KMS-11 (cell line): Measurements from ENCODE around the gene TBC1D19.

Source experiments
- H2AFZ ChIP-seq: fragments of 200-600 bp; sonication (generic); 2 replicates; pipeline ENCODE4 v1.6.1; 2016; ENCODE audit warnings: antibody characterized with exemption, mixed run types, low read depth
- H3K27ac ChIP-seq: fragments of 200-600 bp; sonication (generic); 2 replicates; pipeline ENCODE4 v1.6.1; 2016; ENCODE audit warnings: mild to moderate bottlenecking, mixed run types
- H3K27me3 ChIP-seq: fragments of 200-600 bp; sonication (generic); 2 replicates; pipeline ENCODE4 v1.6.1; 2017; ENCODE audit warnings: mild to moderate bottlenecking, low read depth, mixed run types, moderate library complexity; ENCODE audit not compliant: insufficient read depth
- H3K36me3 ChIP-seq: fragments of 200-600 bp; sonication (generic); 2 replicates; pipeline ENCODE4 v1.6.1; 2017; ENCODE audit warnings: mild to moderate bottlenecking, mixed run types; ENCODE audit not compliant: insufficient read depth
- H3K4me1 ChIP-seq: fragments of 200-600 bp; sonication (generic); 2 replicates; pipeline ENCODE4 v1.6.1; 2016; ENCODE audit warnings: mild to moderate bottlenecking, low read depth, mixed run types; ENCODE audit not compliant: poor library complexity, severe bottlenecking
- H3K4me2 ChIP-seq: fragments of 200-600 bp; sonication (generic); 2 replicates; pipeline ENCODE4 v1.7.0; 2016; ENCODE audit warnings: mild to moderate bottlenecking, mixed run types
- H3K4me3 ChIP-seq: fragments of 200-600 bp; sonication (generic); IDR thresholded peaks from 2 replicates; pipeline ENCODE4 v1.6.1; 2017; ENCODE audit warnings: low read depth, low read length, mixed read lengths; ENCODE audit not compliant: insufficient read depth
- H3K79me2 ChIP-seq: fragments of 200-600 bp; sonication (generic); 2 replicates; pipeline ENCODE4 v1.6.1; 2016; ENCODE audit warnings: low read depth, mixed run types; ENCODE audit not compliant: insufficient read depth
- H3K9ac ChIP-seq: fragments of 200-600 bp; sonication (generic); 2 replicates; pipeline ENCODE4 v1.6.1; 2016; ENCODE audit warnings: mild to moderate bottlenecking, mixed run types
- H4K20me1 ChIP-seq: fragments of 200-600 bp; sonication (generic); 2 replicates; pipeline ENCODE4 v1.6.1; 2016; ENCODE audit warnings: mild to moderate bottlenecking, mixed run types; ENCODE audit not compliant: insufficient read depth
- TF ChIP-seq, protein P1 (sequence below): fragments of 200-600 bp; sonication (generic); conservative IDR thresholded peaks from 2 replicates; pipeline ENCODE4 v1.6.1; 2017; ENCODE audit warnings: low read depth, mild to moderate bottlenecking, antibody characterized with exemption, low read length, moderate library complexity, mixed read lengths

The TBC1D19 gene

DNA sequence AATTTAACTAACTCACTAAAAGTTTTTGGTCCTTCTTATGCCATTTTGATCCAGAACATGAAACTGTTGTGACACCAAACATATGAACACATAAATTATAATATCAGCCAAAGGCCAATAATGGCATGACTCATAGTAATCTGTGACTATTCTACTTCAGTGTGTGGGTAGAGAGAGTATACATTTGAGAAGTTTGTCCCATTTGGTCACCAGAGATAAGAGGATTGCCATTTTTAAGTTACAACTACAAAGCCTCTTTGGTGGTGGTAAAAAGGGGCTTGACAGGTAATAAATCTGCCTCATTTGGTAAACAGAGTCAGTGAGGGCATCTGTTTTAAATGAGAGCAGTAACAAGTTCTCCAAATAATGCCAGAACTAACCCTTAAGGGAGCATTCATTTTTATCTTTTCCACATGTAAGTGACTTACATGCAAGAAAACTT is 117.9 kb downstream of the TBC1D19 start:
- no peak overlapping the region for H3K9ac ChIP-seq
- H3K36me3 ChIP-seq = no peaks in the 10 kb centered on the region
- no peak overlapping the region for H3K4me3 ChIP-seq
- TF ChIP-seq, protein P1, sequence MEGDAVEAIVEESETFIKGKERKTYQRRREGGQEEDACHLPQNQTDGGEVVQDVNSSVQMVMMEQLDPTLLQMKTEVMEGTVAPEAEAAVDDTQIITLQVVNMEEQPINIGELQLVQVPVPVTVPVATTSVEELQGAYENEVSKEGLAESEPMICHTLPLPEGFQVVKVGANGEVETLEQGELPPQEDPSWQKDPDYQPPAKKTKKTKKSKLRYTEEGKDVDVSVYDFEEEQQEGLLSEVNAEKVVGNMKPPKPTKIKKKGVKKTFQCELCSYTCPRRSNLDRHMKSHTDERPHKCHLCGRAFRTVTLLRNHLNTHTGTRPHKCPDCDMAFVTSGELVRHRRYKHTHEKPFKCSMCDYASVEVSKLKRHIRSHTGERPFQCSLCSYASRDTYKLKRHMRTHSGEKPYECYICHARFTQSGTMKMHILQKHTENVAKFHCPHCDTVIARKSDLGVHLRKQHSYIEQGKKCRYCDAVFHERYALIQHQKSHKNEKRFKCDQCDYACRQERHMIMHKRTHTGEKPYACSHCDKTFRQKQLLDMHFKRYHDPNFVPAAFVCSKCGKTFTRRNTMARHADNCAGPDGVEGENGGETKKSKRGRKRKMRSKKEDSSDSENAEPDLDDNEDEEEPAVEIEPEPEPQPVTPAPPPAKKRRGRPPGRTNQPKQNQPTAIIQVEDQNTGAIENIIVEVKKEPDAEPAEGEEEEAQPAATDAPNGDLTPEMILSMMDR = no peak
- H2AFZ ChIP-seq = no peak overlapping the region
- H4K20me1 ChIP-seq = no peaks in the 10 kb centered on the region
- no peaks in the 10 kb centered on the region for H3K4me1 ChIP-seq
- H3K79me2 ChIP-seq = no peaks in the 10 kb centered on the region
- no peaks in the 10 kb centered on the region for H3K27me3 ChIP-seq
- no peak overlapping the region for H3K27ac ChIP-seq
- H3K4me2 ChIP-seq = no peak overlapping the region

DNA sequence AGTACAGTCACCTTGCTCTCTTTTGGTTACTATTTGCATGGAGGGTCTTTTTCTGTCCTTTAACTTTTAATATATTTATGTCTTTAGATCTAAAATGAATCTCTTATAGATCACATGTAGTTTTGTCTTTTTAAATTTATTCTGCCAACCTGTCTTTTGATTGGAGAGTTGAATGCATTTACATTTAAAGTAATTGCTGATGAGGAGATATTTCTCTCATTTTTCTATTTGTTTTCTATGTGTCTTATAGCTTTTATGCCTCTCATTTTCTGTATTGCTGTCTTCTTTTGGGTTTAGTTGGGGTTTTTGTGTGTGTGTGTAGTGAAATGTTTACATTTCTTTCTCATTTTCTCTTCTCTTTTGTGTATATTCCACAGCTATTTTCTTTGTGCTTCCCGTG is 123.5 kb downstream of the TBC1D19 start:
- TF ChIP-seq, protein P1 = no peak
- Histone ChIP-seq H3K4me2 (no peak overlapping the region), H3K27ac (no peak overlapping the region), H4K20me1 (no peaks in the 10 kb centered on the region), H3K9ac (no peak overlapping the region), H3K79me2 (no peaks in the 10 kb centered on the region), H3K4me1 (no peaks in the 10 kb centered on the region), H3K36me3 (no peaks in the 10 kb centered on the region), H3K4me3 (no peak overlapping the region), H3K27me3 (no peaks in the 10 kb centered on the region), H2AFZ (no peak overlapping the region)

DNA sequence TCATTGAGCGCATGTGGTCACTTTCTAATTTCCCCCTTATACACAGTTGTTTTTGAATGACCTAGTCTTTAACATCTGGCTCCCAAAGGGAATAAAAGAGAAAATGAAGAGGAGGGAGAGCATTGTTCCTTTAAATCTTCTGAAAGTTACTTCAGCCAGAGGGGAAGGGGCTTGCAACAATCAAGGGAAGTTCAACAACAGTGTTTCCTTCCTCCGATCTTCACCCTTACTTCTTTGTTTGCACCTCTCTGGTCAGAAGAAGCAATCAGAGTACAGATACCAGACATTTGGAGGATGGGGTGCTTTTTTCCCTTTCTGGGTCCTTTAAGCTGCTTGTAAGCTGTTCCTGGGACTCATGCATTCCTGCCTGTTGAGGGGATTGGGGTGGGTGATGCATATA is 125.4 kb downstream of the TBC1D19 start:
- no peaks in the 10 kb centered on the region for H3K79me2 ChIP-seq
- no peak overlapping the region for H2AFZ ChIP-seq
- no peak overlapping the region for H3K4me2 ChIP-seq
- TF ChIP-seq, protein P1 = no peak
- no peak overlapping the region for H3K4me3 ChIP-seq
- no peak overlapping the region for H3K27ac ChIP-seq
- H3K9ac ChIP-seq = no peak overlapping the region
- no peaks in the 10 kb centered on the region for H3K27me3 ChIP-seq
- H4K20me1 ChIP-seq = no peaks in the 10 kb centered on the region
- H3K36me3 ChIP-seq = no peaks in the 10 kb centered on the region
- no peaks in the 10 kb centered on the region for H3K4me1 ChIP-seq

DNA sequence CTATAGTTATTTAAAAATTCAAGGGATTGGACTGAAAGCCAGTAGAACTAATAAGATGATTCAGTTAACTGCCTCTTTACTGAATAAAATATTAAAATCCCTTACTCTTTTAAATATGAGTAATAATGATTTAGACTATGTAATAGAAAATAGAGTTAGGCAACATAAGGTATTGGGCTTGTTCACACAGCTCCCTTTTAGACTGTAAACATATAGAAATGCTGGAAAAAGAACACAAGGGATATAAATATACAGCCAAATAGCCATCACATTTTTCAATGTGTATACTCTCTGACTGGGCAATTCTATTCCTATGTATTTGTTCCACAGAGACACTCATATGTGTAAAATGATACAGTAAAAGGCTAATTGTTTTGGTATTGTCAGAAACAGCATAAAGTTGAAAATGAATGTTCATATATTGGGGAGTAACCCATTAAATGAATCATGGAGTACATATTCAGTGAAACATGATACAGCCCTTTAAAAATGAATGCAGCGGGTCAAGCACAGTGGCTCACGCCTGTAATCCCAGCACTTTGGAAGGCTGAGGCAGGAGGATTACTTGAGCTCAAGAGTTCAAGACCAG is 129.8 kb downstream of the TBC1D19 start:
- no peak overlapping the region for H2AFZ ChIP-seq
- no peaks in the 10 kb centered on the region for H4K20me1 ChIP-seq
- no peaks in the 10 kb centered on the region for H3K27me3 ChIP-seq
- TF ChIP-seq, protein P1 = no peak
- no peak overlapping the region for H3K4me3 ChIP-seq
- H3K4me1 ChIP-seq = no peaks in the 10 kb centered on the region
- H3K36me3 ChIP-seq = no peaks in the 10 kb centered on the region
- no peak overlapping the region for H3K9ac ChIP-seq
- no peak overlapping the region for H3K4me2 ChIP-seq
- H3K79me2 ChIP-seq = no peaks in the 10 kb centered on the region
- no peak overlapping the region for H3K27ac ChIP-seq
